H9 (cell line): ENCODE results near the gene COMMD10. TPM values are rescaled to one million over a fixed set of nuclear protein-coding genes. Genes with fewer than 3 reads are reported as not detected.

ENCODE experiments used
- DNase-seq: peaks from one replicate; pipeline ENCODE4 v3.0.0-alpha.2; 2017
- H2AFZ ChIP-seq: one replicate; pipeline ENCODE4 v1.6.1; 2013; ENCODE audit warnings: mild to moderate bottlenecking, low read length, control low read depth, moderate library complexity
- H2AK5ac ChIP-seq: 2 replicates; pipeline ENCODE4 v1.6.1; 2013; ENCODE audit warnings: low read length, control low read depth, mixed read lengths; ENCODE audit not compliant: insufficient read length
- H2BK120ac ChIP-seq: one replicate; pipeline ENCODE4 v1.6.1; 2013; ENCODE audit warnings: low read depth, mild to moderate bottlenecking, low read length, control low read depth, inconsistent platforms; ENCODE audit not compliant: poor library complexity, severe bottlenecking
- H2BK12ac ChIP-seq: 2 replicates; pipeline ENCODE4 v1.6.1; 2013; ENCODE audit warnings: low read length, control low read depth, mixed read lengths, low read depth; ENCODE audit not compliant: insufficient read length
- H2BK15ac ChIP-seq: 2 replicates; pipeline ENCODE4 v1.6.1; 2013; ENCODE audit warnings: low read depth, low read length, control low read depth
- H2BK20ac ChIP-seq: one replicate; pipeline ENCODE4 v1.6.1; 2013; ENCODE audit warnings: low read depth, mild to moderate bottlenecking, low read length, control low read depth, inconsistent platforms; ENCODE audit not compliant: poor library complexity, severe bottlenecking
- H2BK5ac ChIP-seq: 2 replicates; pipeline ENCODE4 v1.6.1; 2013; ENCODE audit warnings: low read length, control low read depth, mixed read lengths; ENCODE audit not compliant: insufficient read length
- H3K14ac ChIP-seq: 2 replicates; pipeline ENCODE4 v1.6.1; 2013; ENCODE audit warnings: low read length, control low read depth; ENCODE audit not compliant: insufficient read depth
- H3K18ac ChIP-seq: 2 replicates; pipeline ENCODE4 v1.6.1; 2013; ENCODE audit warnings: low read depth, mild to moderate bottlenecking, mixed read lengths, low read length, control low read depth; ENCODE audit not compliant: insufficient read length
- H3K23ac ChIP-seq: 2 replicates; pipeline ENCODE4 v1.6.1; 2013; ENCODE audit warnings: low read length, control low read depth, mixed read lengths, low read depth; ENCODE audit not compliant: insufficient read length
- H3K23me2 ChIP-seq: 2 replicates; pipeline ENCODE4 v1.6.1; 2013; ENCODE audit warnings: low read depth, mild to moderate bottlenecking, mixed read lengths, low read length, control low read depth; ENCODE audit not compliant: insufficient read length, poor library complexity, severe bottlenecking
- H3K27ac ChIP-seq: 2 replicates; pipeline ENCODE4 v1.5.1; 2013; ENCODE audit warnings: low read length, control low read depth, mixed read lengths, low read depth; ENCODE audit not compliant: insufficient read length
- H3K27me3 ChIP-seq: 2 replicates; pipeline ENCODE4 v1.6.1; 2013; ENCODE audit warnings: low read length, control low read depth, inconsistent platforms; ENCODE audit not compliant: insufficient read depth
- H3K4ac ChIP-seq: 2 replicates; pipeline ENCODE4 v1.6.1; 2013; ENCODE audit warnings: low read depth, mild to moderate bottlenecking, control low read depth, inconsistent platforms, low read length, moderate library complexity
- H3K4me1 ChIP-seq: 2 replicates; pipeline ENCODE4 v1.6.1; 2013; ENCODE audit warnings: low read length, control low read depth, inconsistent platforms; ENCODE audit not compliant: insufficient read depth
- H3K4me2 ChIP-seq: 2 replicates; pipeline ENCODE4 v1.6.1; 2013; ENCODE audit warnings: low read length, control low read depth, mixed read lengths; ENCODE audit not compliant: insufficient read length, insufficient read depth
- H3K56ac ChIP-seq: 2 replicates; pipeline ENCODE4 v1.6.1; 2013; ENCODE audit warnings: low read depth, mild to moderate bottlenecking, mixed read lengths, low read length, control low read depth; ENCODE audit not compliant: insufficient read length
- H3K79me1 ChIP-seq: 2 replicates; pipeline ENCODE4 v1.6.1; 2013; ENCODE audit warnings: low read depth, mild to moderate bottlenecking, moderate library complexity, low read length, control low read depth, inconsistent platforms; ENCODE audit not compliant: insufficient read depth, poor library complexity, severe bottlenecking
- H3K79me2 ChIP-seq: 2 replicates; pipeline ENCODE4 v1.6.1; 2013; ENCODE audit warnings: low read length, control low read depth, inconsistent platforms; ENCODE audit not compliant: insufficient read depth
- H3K9ac ChIP-seq: 2 replicates; pipeline ENCODE4 v1.6.1; 2013; ENCODE audit warnings: low read length, control low read depth, mixed read lengths; ENCODE audit not compliant: insufficient read length; ENCODE audit errors: extremely low read depth
- H3K9me3 ChIP-seq: one replicate; pipeline ENCODE4 v1.6.1; 2013; ENCODE audit warnings: low read depth, low read length, inconsistent platforms; ENCODE audit not compliant: control insufficient read depth
- H3T11ph ChIP-seq: one replicate; pipeline ENCODE4 v1.6.1; 2013; ENCODE audit warnings: mild to moderate bottlenecking, low read length, control low read depth, inconsistent platforms
- H4K20me1 ChIP-seq: one replicate; pipeline ENCODE4 v1.6.1; 2013; ENCODE audit not compliant: control insufficient read depth, insufficient read length, insufficient read depth
- H4K5ac ChIP-seq: 2 replicates; pipeline ENCODE4 v1.6.1; 2013; ENCODE audit warnings: low read depth, mild to moderate bottlenecking, mixed read lengths, low read length, control low read depth; ENCODE audit not compliant: insufficient read length
- H4K8ac ChIP-seq: replicated peaks from 2 replicates; pipeline ENCODE4 v1.6.1; 2013; ENCODE audit warnings: low read length, control low read depth, mixed read lengths, low read depth; ENCODE audit not compliant: insufficient read length
- H4K91ac ChIP-seq: 2 replicates; pipeline ENCODE4 v1.6.1; 2013; ENCODE audit warnings: low read depth, mild to moderate bottlenecking, moderate library complexity, mixed read lengths, low read length, control low read depth; ENCODE audit not compliant: insufficient read length
- H3K27ac Mint-ChIP-seq, 3 experiments: 2 replicates in 2 of 3; 3 replicates in 1 of 3; pipeline ENCODE4 v1.8.0; 2020 to 2021; ENCODE audit warnings: mixed read lengths in 3 of 3, mild to moderate bottlenecking in 1 of 3, moderate library complexity in 1 of 3
- H3K27me3 Mint-ChIP-seq: 2 replicates; pipeline ENCODE4 v1.8.0; 2021; ENCODE audit warnings: low read depth, mild to moderate bottlenecking, moderate library complexity, mixed read lengths
- H3K36me3 Mint-ChIP-seq, 3 experiments: 2 replicates in 2 of 3; 3 replicates in 1 of 3; pipeline ENCODE4 v1.8.0; 2020 to 2021; ENCODE audit warnings: low read depth in 3 of 3, mixed read lengths in 3 of 3; ENCODE audit not compliant: insufficient read depth in 1 of 3
- H3K4me1 Mint-ChIP-seq, 2 experiments: 2 replicates each; pipeline ENCODE4 v1.8.0; 2020; ENCODE audit warnings: mixed read lengths in 2 of 2
- H3K4me3 Mint-ChIP-seq, 2 experiments: 2 replicates in 1 of 2; 3 replicates in 1 of 2; pipeline ENCODE4 v1.8.0; 2020 to 2021; ENCODE audit warnings: mild to moderate bottlenecking in 2 of 2, mixed read lengths in 2 of 2, moderate library complexity in 1 of 2
- H3K9me3 Mint-ChIP-seq, 2 experiments: 2 replicates in 1 of 2; 3 replicates in 1 of 2; pipeline ENCODE4 v1.8.0; 2020; ENCODE audit warnings: mild to moderate bottlenecking in 2 of 2, mixed read lengths in 2 of 2, moderate library complexity in 1 of 2
- WGBS: extraction: QIAGEN DNeasy Blood & Tissue Kit; methylation state at CpG from one replicate; pipeline ENCODE4 v1.1.7; 2013; ENCODE audit warnings: missing lambda C conversion rate, low lambda C conversion rate, mixed read lengths; ENCODE audit not compliant: insufficient read length; ENCODE audit errors: extremely low coverage; 5-methylcytosine and 5-hydroxymethylcytosine counted together
- total RNA-seq: library from RNA; stranded (reverse); gene quantifications from 2 replicates; pipeline ENCODE4 v1.2.1, GENCODE V29; 2021
- TF ChIP-seq, protein P1 (sequence below): fragments of 200-600 bp; sonication (generic); conservative IDR thresholded peaks from 3 replicates; pipeline ENCODE4 v1.8.0; 2021; ENCODE audit warnings: antibody characterized with exemption, mild to moderate bottlenecking

COMMD10 gene
- total RNA-seq, 1 experiment from 2014 or later = 33.9 TPM

DNA sequence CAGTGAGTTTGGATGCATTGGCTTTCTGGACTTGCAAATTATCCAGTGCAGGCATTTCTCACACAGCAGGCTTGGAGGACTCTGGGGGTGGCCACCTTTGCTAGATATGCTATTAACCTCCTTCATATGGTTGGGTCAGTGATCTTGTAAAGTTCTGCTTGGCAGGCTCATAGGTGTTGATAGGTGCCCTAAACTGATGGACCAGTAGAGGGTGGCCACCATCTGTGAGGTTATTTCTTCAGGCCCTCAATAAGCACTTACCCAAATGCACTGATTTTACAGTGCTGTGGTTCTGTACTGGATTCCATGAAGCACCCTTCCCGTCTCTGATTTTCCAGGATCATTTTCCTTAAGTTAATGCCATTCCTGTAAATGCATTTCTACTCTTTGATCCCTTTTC is 216.3 kb downstream of the COMMD10 start:
- H3K4me1 ChIP-seq = no peaks in the 10 kb centered on the region
- no peak overlapping the region for H3K4ac ChIP-seq
- no peak overlapping the region for H2BK5ac ChIP-seq
- H3K79me2 ChIP-seq = no peaks in the 10 kb centered on the region; the same call in 1 of the 2 replicates
- no peak overlapping the region for H3K18ac ChIP-seq
- H3K27ac Mint-ChIP-seq = no peak overlapping the region
- no peaks in the 10 kb centered on the region for H3K9me3 ChIP-seq
- H2AFZ ChIP-seq = no peak overlapping the region
- no peak overlapping the region for H4K8ac ChIP-seq
- no peaks in the 10 kb centered on the region; a peak in 1 of 5 replicates for H3K9me3 Mint-ChIP-seq
- H4K5ac ChIP-seq = no peak overlapping the region
- TF ChIP-seq, protein P1, sequence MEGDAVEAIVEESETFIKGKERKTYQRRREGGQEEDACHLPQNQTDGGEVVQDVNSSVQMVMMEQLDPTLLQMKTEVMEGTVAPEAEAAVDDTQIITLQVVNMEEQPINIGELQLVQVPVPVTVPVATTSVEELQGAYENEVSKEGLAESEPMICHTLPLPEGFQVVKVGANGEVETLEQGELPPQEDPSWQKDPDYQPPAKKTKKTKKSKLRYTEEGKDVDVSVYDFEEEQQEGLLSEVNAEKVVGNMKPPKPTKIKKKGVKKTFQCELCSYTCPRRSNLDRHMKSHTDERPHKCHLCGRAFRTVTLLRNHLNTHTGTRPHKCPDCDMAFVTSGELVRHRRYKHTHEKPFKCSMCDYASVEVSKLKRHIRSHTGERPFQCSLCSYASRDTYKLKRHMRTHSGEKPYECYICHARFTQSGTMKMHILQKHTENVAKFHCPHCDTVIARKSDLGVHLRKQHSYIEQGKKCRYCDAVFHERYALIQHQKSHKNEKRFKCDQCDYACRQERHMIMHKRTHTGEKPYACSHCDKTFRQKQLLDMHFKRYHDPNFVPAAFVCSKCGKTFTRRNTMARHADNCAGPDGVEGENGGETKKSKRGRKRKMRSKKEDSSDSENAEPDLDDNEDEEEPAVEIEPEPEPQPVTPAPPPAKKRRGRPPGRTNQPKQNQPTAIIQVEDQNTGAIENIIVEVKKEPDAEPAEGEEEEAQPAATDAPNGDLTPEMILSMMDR = peak; percentile 25; the same call in 2 of the 3 replicates
- peaks cover 8 to 9% of the 10 kb centered on the region in 2 experiments for H3K4me1 Mint-ChIP-seq
- no peak overlapping the region for H3K9ac ChIP-seq
- no CpG with 5 or more reads among the region's 1 CpG for WGBS
- H3K23ac ChIP-seq = no peak overlapping the region
- H3K23me2 ChIP-seq = no peaks in the 10 kb centered on the region
- no peaks in the 10 kb centered on the region for H3K79me1 ChIP-seq
- no peak overlapping the region for H3K4me2 ChIP-seq
- H3K36me3 Mint-ChIP-seq = peaks cover 16 to 23% (median 18%) of the 10 kb centered on the region in 3 experiments
- H2AK5ac ChIP-seq = no peak overlapping the region
- H3K27me3 ChIP-seq = no peaks in the 10 kb centered on the region
- H3K14ac ChIP-seq = no peak overlapping the region
- no peaks in the 10 kb centered on the region for H4K20me1 ChIP-seq
- H3K56ac ChIP-seq = no peak overlapping the region
- H3K27me3 Mint-ChIP-seq = no peaks in the 10 kb centered on the region
- no peak overlapping the region for H4K91ac ChIP-seq
- H2BK12ac ChIP-seq = no peak overlapping the region
- H2BK15ac ChIP-seq = no peak overlapping the region
- H2BK120ac ChIP-seq = no peak overlapping the region
- no peak overlapping the region for H3K4me3 Mint-ChIP-seq
- H3K27ac ChIP-seq = no peak overlapping the region
- no peak for DNase-seq
- H2BK20ac ChIP-seq = no peak overlapping the region
- no peak overlapping the region for H3T11ph ChIP-seq
